ENCODE results near the gene ETFBKMT. TPM values are rescaled to one million over a fixed set of nuclear protein-coding genes. Genes with fewer than 3 reads are reported as not detected.

The ETFBKMT gene, protein sequence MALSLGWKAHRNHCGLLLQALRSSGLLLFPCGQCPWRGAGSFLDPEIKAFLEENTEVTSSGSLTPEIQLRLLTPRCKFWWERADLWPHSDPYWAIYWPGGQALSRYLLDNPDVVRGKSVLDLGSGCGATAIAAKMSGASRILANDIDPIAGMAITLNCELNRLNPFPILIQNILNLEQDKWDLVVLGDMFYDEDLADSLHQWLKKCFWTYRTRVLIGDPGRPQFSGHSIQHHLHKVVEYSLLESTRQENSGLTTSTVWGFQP
- total RNA-seq, result 3.6 and 3.9 TPM in 2 replicates

DNA sequence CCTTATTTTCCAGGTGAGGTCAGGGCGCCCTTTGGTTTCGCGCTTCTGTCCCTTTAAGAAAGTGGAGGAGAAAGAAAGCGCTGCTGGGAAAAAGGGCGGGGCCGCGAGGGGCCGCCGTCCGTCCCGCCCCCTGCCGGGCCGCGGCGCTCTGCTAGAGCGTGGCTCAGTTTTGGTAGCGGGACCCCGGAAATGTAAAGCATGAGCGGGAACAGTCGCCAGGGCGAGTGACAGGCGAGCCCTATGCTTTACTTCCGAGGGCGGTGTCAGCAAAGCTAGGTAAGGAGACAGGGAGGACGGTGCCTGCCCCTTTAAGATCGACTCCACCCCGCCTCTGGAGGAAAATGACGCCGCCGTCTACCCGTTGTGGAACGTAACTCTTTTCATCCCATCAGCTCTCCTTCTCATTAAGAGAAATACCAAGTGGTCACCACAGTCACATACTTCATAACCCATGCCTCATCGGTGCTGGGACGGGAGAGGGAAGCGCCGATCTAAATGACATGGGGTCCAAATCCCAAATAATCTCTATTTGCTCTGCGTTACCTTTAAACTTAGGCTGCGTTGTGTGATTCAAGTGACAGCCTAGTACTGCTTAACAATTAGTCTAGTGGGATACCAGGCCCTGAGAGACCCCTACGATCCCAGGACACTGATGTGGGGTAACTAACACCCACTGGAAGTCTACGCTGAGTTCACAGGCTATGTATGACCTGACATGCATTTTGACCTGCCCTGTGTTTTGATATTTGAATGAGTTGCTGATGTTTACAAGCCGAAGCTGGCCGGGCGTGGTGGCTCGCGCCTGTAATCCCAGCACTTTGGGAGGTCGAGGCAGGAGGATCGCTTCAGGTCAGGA lies at the start of gene ETFBKMT:
Gene ETFBKMT, plus strand, starts transcription at position 602 of the 856 bp plus-strand sequence. CDS start 2,266 bp downstream, outside the sequence.

Other genes with a start within 250 kb of the ETFBKMT start
- 6.5 and 6.8 TPM in 2 replicates for gene DENND5B, start 68.6 kb upstream of the ETFBKMT start, total RNA-seq
- 6.8 and 9.5 TPM in 2 replicates for gene AMN1, start 69.3 kb downstream of the ETFBKMT start, total RNA-seq